Loucy (cell line): ENCODE results near the gene HADH.

Experiments used
- H2AFZ ChIP-seq: fragments of 200-600 bp; sonication (generic); 2 replicates; pipeline ENCODE4 v1.6.0; 2016; ENCODE audit warnings: antibody characterized with exemption, mild to moderate bottlenecking, low read length, moderate library complexity
- H3F3A ChIP-seq: fragments of 200-600 bp; 2 replicates; pipeline ENCODE4 v1.6.0; 2016; ENCODE audit warnings: antibody characterized with exemption, low read depth, mild to moderate bottlenecking
- H3K27me3 ChIP-seq: fragments of 200-600 bp; sonication (generic); 2 replicates; pipeline ENCODE4 v1.6.1; 2014; ENCODE audit warnings: low read length, mild to moderate bottlenecking; ENCODE audit not compliant: insufficient read depth, poor library complexity, severe bottlenecking
- H3K36me3 ChIP-seq: fragments of 200-600 bp; sonication (generic); 2 replicates; pipeline ENCODE4 v1.6.1; 2016; ENCODE audit warnings: low read length; ENCODE audit not compliant: insufficient read depth
- H3K4me1 ChIP-seq: fragments of 200-600 bp; sonication (generic); 2 replicates; pipeline ENCODE4 v1.5.1; 2014; ENCODE audit warnings: low read length, mild to moderate bottlenecking; ENCODE audit not compliant: insufficient read depth, poor library complexity, severe bottlenecking
- H3K4me2 ChIP-seq: fragments of 200-600 bp; sonication (generic); 2 replicates; pipeline ENCODE4 v1.6.0; 2014; ENCODE audit warnings: antibody characterized with exemption, low read length, low read depth, mild to moderate bottlenecking; ENCODE audit not compliant: poor library complexity, severe bottlenecking
- H3K4me3 ChIP-seq: fragments of 200-600 bp; sonication (generic); 2 replicates; pipeline ENCODE4 v1.5.1; 2014; ENCODE audit warnings: low read length, mild to moderate bottlenecking, mixed read lengths; ENCODE audit not compliant: poor library complexity, severe bottlenecking
- H3K79me2 ChIP-seq: fragments of 200-600 bp; sonication (generic); 2 replicates; pipeline ENCODE4 v1.6.1; 2014; ENCODE audit warnings: low read length; ENCODE audit not compliant: insufficient read depth
- H3K9ac ChIP-seq: fragments of 200-600 bp; sonication (generic); 2 replicates; pipeline ENCODE4 v1.6.0; 2014; ENCODE audit warnings: mild to moderate bottlenecking, low read depth, low read length, moderate library complexity; ENCODE audit not compliant: poor library complexity, severe bottlenecking
- H3K9me2 ChIP-seq: fragments of 200-600 bp; sonication (generic); replicated peaks from 2 replicates; pipeline ENCODE4 v1.6.1; 2016; ENCODE audit warnings: low read depth, low read length, mixed read lengths
- H3K9me3 ChIP-seq: fragments of 200-600 bp; sonication (generic); 2 replicates; pipeline ENCODE4 v1.6.1; 2014; ENCODE audit warnings: mild to moderate bottlenecking, antibody characterized with exemption, low read length, low read depth; ENCODE audit not compliant: insufficient read depth
- H4K20me1 ChIP-seq: fragments of 200-600 bp; sonication (generic); 2 replicates; pipeline ENCODE4 v1.6.0; 2014; ENCODE audit warnings: antibody characterized with exemption, low read length, mild to moderate bottlenecking; ENCODE audit not compliant: insufficient read depth, poor library complexity, severe bottlenecking
- CTCF ChIP-seq: fragments of 200-600 bp; sonication (generic); conservative IDR thresholded peaks from 2 replicates; pipeline ENCODE4 v1.5.1; 2014; ENCODE audit warnings: mild to moderate bottlenecking, antibody characterized with exemption, low read length
- EZH2phosphoT487 ChIP-seq: fragments of 200-600 bp; IDR thresholded peaks from 2 replicates; pipeline ENCODE4 v1.6.1; 2018; ENCODE audit warnings: antibody characterized with exemption, mild to moderate bottlenecking, moderate library complexity, borderline replicate concordance

HADH gene

DNA sequence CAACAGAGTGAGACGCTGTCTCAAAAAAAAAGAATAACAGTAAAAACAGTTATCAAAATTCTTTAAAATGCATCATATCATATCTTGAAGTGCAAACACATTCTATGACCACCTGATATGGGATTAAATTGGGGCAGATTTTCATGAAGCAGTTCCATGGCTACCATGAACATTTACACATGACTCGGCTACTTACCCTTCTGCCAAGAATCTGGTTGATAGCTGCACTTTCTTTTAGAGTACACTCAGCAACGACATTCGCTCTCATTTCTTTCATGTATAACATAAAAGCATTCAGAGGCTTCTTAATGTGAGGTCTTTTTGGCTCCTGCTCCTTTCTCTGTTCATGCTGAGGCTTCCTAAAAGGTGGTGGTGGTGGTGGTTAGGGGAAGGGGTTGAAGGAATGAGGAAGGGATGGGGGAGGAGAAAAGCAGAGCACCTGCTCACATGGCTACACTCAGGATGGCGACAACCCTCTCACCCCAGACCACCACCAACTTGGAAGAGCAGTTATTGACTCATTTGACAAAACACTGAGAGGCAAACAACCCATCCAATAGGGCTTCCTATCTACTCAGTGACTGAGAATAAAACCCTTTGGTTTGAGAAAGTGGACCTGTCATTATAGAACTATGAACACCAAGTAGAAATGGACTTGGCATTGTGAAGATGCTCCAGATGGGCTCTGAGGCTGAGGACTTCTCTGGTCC lies 88.5 kb downstream of the HADH start:
- Histone ChIP-seq H3K9ac (no peak overlapping the region), H3K4me2 (no peak overlapping the region), H3F3A (no peaks in the 10 kb centered on the region), H3K9me2 (no peaks in the 10 kb centered on the region), H3K36me3 (peaks cover 96% of the 10 kb centered on the region), H3K79me2 (peaks cover 36% of the 10 kb centered on the region), H4K20me1 (peaks cover 19% of the 10 kb centered on the region), H3K4me3 (no peak overlapping the region), H2AFZ (no peak overlapping the region), H3K27me3 (no peaks in the 10 kb centered on the region), H3K4me1 (no peaks in the 10 kb centered on the region), H3K9me3 (no peaks in the 10 kb centered on the region)
- TF ChIP-seq EZH2phosphoT487 (no peak), CTCF (no peak)

GRCh38 chr4:108080747-108081146 lies 91.1 kb downstream of the HADH start:
- Histone ChIP-seq H3F3A (no peaks in the 10 kb centered on the region; the same call in 1 of the 2 replicates), H3K9me2 (no peaks in the 10 kb centered on the region), H2AFZ (no peak overlapping the region), H3K9ac (no peak overlapping the region), H4K20me1 (peaks cover 27% of the 10 kb centered on the region), H3K36me3 (peaks cover 96% of the 10 kb centered on the region), H3K4me1 (no peaks in the 10 kb centered on the region), H3K9me3 (no peaks in the 10 kb centered on the region), H3K27me3 (no peaks in the 10 kb centered on the region), H3K4me3 (no peak overlapping the region), H3K79me2 (peaks cover 45% of the 10 kb centered on the region), H3K4me2 (no peak overlapping the region)
- TF ChIP-seq CTCF (no peak), EZH2phosphoT487 (no peak)

GRCh38 chr4:108081256-108081655 lies 91.6 kb downstream of the HADH start:
- H3K4me1 ChIP-seq = no peaks in the 10 kb centered on the region
- peaks cover 30% of the 10 kb centered on the region for H4K20me1 ChIP-seq
- H2AFZ ChIP-seq = no peak overlapping the region
- H3K27me3 ChIP-seq = no peaks in the 10 kb centered on the region
- no peak overlapping the region for H3K9ac ChIP-seq
- TF ChIP-seq CTCF (no peak), EZH2phosphoT487 (no peak)
- no peaks in the 10 kb centered on the region; the same call in 1 of the 2 replicates for H3F3A ChIP-seq
- H3K4me3 ChIP-seq = no peak overlapping the region
- no peaks in the 10 kb centered on the region for H3K9me3 ChIP-seq
- H3K36me3 ChIP-seq = peaks cover 96% of the 10 kb centered on the region
- H3K79me2 ChIP-seq = peaks cover 48% of the 10 kb centered on the region
- H3K9me2 ChIP-seq = no peaks in the 10 kb centered on the region
- no peak overlapping the region for H3K4me2 ChIP-seq
